GM21529 (cell line): ENCODE measurements around the gene BGN.

ENCODE experiments used
- ATAC-seq: cut with Tn5 transposase; IDR thresholded peaks from one replicate; pipeline ENCODE4 v1.9.1; 2021; ENCODE audit not compliant: unreplicated experiment

Gene BGN

GRCh38 chrX:153459986-153460385 is 34.8 kb upstream of the BGN start:
- no peak for ATAC-seq

GRCh38 chrX:153460826-153461225 is 34.0 kb upstream of the BGN start:
- no peak for ATAC-seq

GRCh38 chrX:153462291-153462690 is 32.5 kb upstream of the BGN start:
- no peak for ATAC-seq

GRCh38 chrX:153463031-153463430 is 31.7 kb upstream of the BGN start:
- no peak for ATAC-seq

GRCh38 chrX:153463556-153463955 is 31.2 kb upstream of the BGN start:
- no peak for ATAC-seq

- ATAC-seq, result no peak
These were observed 30.7 kb upstream of the BGN start for GRCh38 chrX:153464116-153464515.

- ATAC-seq, result no peak
These were observed 28.9 kb upstream of the BGN start for GRCh38 chrX:153465691-153466380.

- ATAC-seq, result no peak
These were observed 26.7 kb upstream of the BGN start for GRCh38 chrX:153468008-153468580.

- ATAC-seq, result peak; percentile 42
These were observed 24.9 kb upstream of the BGN start for GRCh38 chrX:153469811-153470410.

- ATAC-seq, result peak; percentile 82
These were observed 24.1 kb upstream of the BGN start, which contains the start of gene HAUS7 for GRCh38 chrX:153470411-153471363. Gene HAUS7, minus strand, starts transcription at chrX:153470576. Its CDS starts 19 bp downstream, at chrX:153470557.

GRCh38 chrX:153471663-153472280 is 23.0 kb upstream of the BGN start:
- no peak for ATAC-seq

GRCh38 chrX:153473126-153473525 is 21.7 kb upstream of the BGN start:
- ATAC-seq, result no peak

- ATAC-seq, result no peak
These were observed 20.5 kb upstream of the BGN start for GRCh38 chrX:153474266-153474665.

- no peak for ATAC-seq
These were observed 20.1 kb upstream of the BGN start for GRCh38 chrX:153474718-153475117.

- ATAC-seq, result no peak
These were observed 19.5 kb upstream of the BGN start for GRCh38 chrX:153475271-153475670.

GRCh38 chrX:153475751-153476281 is 19.0 kb upstream of the BGN start:
- ATAC-seq, result no peak

GRCh38 chrX:153476666-153477363 is 18.0 kb upstream of the BGN start:
- ATAC-seq, result no peak

- ATAC-seq, result no peak
These were observed 17.4 kb upstream of the BGN start for GRCh38 chrX:153477364-153477857.

- no peak for ATAC-seq
These were observed 16.9 kb upstream of the BGN start for GRCh38 chrX:153477901-153478300.

GRCh38 chrX:153478746-153479145 is 16.0 kb upstream of the BGN start:
- no peak for ATAC-seq
